Lower leg skin (tissue), 4 donors: ENCODE measurements around the gene SNRPB2. TPM values are rescaled to one million over a fixed set of nuclear protein-coding genes. Genes with fewer than 3 reads are reported as not detected.

Experiments
- DNase-seq, 2 donors: peaks; one replicate each; pipeline ENCODE4 v3.0.0-alpha.2; 2019; ENCODE audit warnings: low spot score in 2 of 2
- H3K4me3 ChIP-seq: fragments of 200-600 bp; sonication (generic); 2 replicates; pipeline ENCODE4 v1.5.1; 2017; ENCODE audit warnings: mild to moderate bottlenecking, low read depth; ENCODE audit not compliant: poor library complexity, severe bottlenecking
- POLR2A ChIP-seq, 2 donors: fragments of 450-650 bp; IDR thresholded peaks; one replicate each; pipeline ENCODE4 v1.6.1; 2016 to 2017; ENCODE audit warnings: antibody characterized with exemption in 2 of 2, mild to moderate bottlenecking in 1 of 2, moderate library complexity in 1 of 2
- WGBS, 2 donors: methylation state at CpG; one replicate each; pipeline ENCODE4 v1.1.5; 2018; 5-methylcytosine and 5-hydroxymethylcytosine counted together
- intact Hi-C: fragments of 100-400 bp; cut with DNase I; formaldehyde crosslinking; loops from one replicate; pipeline ENCODE4 v1.15.0; 2023; ENCODE audit warnings: low total_unique reads
- total RNA-seq, 4 donors: library from RNA; depleted of rRNA; stranded (reverse); fragments of >200 nt; gene quantifications; one replicate each; pipeline ENCODE4 v1.1.0, GENCODE V29; 2016
- TF ChIP-seq, protein P1 (sequence below), 3 donors: fragments of 450-650 bp; IDR thresholded peaks; one replicate each; pipeline ENCODE4 v1.5.1; 2016; ENCODE audit warnings: antibody characterized with exemption in 3 of 3, mild to moderate bottlenecking in 3 of 3, moderate library complexity in 2 of 3

The SNRPB2 gene
- total RNA-seq, 4 donors from 2014 or later = 15.8 to 32.2 (median 19.7) TPM

DNA sequence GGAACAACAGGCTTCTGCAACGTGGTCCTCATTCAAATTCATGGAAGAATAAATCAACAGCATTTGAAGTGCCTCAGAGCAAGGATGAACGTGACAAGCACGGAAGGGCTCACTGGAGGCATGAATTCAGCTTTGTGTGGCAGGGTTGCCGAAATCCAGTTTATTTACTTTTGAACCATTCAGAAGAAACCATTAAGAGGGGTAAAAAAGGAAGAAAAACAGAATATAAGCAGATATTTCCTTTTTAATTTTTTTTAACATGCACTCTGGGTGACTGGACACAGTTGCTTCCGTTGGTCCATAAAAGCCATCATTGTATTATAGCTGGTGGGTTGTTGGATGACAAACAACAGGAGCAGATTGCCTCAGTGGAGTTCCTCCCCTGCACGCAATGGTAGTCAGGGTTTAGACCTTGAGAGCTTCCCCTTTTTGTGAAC, 17.3 kb upstream of the SNRPB2 start:
- H3K4me3 ChIP-seq = no peak overlapping the region
- TF ChIP-seq POLR2A (IDR thresholded peaks at IDR 0.05) = no peak
- TF ChIP-seq, protein P1, sequence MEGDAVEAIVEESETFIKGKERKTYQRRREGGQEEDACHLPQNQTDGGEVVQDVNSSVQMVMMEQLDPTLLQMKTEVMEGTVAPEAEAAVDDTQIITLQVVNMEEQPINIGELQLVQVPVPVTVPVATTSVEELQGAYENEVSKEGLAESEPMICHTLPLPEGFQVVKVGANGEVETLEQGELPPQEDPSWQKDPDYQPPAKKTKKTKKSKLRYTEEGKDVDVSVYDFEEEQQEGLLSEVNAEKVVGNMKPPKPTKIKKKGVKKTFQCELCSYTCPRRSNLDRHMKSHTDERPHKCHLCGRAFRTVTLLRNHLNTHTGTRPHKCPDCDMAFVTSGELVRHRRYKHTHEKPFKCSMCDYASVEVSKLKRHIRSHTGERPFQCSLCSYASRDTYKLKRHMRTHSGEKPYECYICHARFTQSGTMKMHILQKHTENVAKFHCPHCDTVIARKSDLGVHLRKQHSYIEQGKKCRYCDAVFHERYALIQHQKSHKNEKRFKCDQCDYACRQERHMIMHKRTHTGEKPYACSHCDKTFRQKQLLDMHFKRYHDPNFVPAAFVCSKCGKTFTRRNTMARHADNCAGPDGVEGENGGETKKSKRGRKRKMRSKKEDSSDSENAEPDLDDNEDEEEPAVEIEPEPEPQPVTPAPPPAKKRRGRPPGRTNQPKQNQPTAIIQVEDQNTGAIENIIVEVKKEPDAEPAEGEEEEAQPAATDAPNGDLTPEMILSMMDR (IDR thresholded peaks at IDR 0.05) = no peak
- whole genome bisulfite sequencing, 2 donors = 50% methylated on average over 6 of the region's 6 CpGs
- DNase-seq = no peak
- intact Hi-C loops = loop anchor here (5.0 kb wide), 1 partner anchor 1400 kb away; no protein-coding TSS in a partner anchor

DNA sequence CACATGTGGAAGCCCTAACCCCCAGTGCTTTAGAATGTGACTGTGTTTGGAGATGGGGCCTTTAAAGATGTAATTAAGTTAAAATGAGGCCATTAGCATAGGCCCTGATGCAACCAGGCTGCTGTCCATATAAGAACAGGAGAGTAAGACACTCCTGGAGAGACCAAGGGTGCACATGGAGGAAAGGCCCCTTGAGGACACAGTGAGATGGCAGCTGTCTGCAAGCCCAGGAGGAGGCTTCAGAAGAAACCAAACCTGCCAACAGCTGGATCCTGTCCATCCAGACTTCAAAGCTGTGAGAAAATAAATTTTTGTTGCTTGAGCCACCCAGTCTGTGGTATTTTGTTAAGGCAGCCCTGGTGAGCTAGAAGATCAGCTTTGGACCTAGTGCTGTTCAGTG, 16.8 kb upstream of the SNRPB2 start:
- intact Hi-C loops = loop anchor here (5.0 kb wide), 1 partner anchor 1399 kb away; no protein-coding TSS in a partner anchor
- TF ChIP-seq, protein P1 (IDR thresholded peaks at IDR 0.05) = no peak
- no peak for TF ChIP-seq POLR2A (IDR thresholded peaks at IDR 0.05)
- DNase-seq = no peak

GRCh38 chr20:16714242-16714641, 15.6 kb upstream of the SNRPB2 start:
- no peak for DNase-seq
- no peak for TF ChIP-seq POLR2A (IDR thresholded peaks at IDR 0.05)
- TF ChIP-seq, protein P1 (IDR thresholded peaks at IDR 0.05) = no peak
- WGBS, 2 donors = 78 to 84% methylated on average over 5 of the region's 5 CpGs

More for the DNA sequence above, 16.8 kb upstream of the SNRPB2 start:
- no peak overlapping the region for H3K4me3 ChIP-seq

GRCh38 chr20:16714751-16715150, 15.1 kb upstream of the SNRPB2 start:
- no peak for TF ChIP-seq POLR2A (IDR thresholded peaks at IDR 0.05)
- TF ChIP-seq, protein P1 (IDR thresholded peaks at IDR 0.05) = no peak
- 71 to 78% methylated on average over 4 of the region's 4 CpGs for WGBS, 2 donors
- intact Hi-C loops = loop anchor here (5.0 kb wide), 1 partner anchor 1398 kb away; no protein-coding TSS in a partner anchor
- H3K4me3 ChIP-seq = no peak overlapping the region
- no peak for DNase-seq

More at GRCh38 chr20:16714242-16714641, 15.6 kb upstream of the SNRPB2 start:
- no peak overlapping the region for H3K4me3 ChIP-seq
- intact Hi-C loops = loop anchor here (5.0 kb wide), 1 partner anchor 1398 kb away; no protein-coding TSS in a partner anchor

DNA sequence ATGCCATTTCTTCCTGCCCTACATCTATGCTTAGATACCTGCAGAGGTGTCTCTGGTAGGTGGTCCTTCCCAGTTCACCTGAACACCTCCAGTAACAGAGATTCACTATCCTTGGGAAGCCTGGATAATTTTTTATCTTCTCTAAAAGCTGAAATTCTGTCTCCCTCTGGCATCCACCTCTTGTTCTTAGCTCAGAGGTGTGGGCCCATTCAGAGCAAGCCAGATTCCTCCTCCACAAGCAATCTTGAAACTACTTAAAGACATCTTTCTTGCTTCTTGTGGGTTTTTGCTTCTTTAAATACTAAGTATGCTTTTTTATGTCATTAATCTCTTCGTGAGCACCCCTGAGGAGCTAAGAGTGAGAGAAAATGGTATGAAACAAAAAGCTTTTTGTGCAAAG, 10.4 kb upstream of the SNRPB2 start:
- WGBS, 2 donors = 71 to 81% methylated on average over 1 of the region's 1 CpG
- TF ChIP-seq POLR2A (IDR thresholded peaks at IDR 0.05) = no peak
- TF ChIP-seq, protein P1 (IDR thresholded peaks at IDR 0.05) = no peak
- H3K4me3 ChIP-seq = no peak overlapping the region
- intact Hi-C loops = no loop called here
- no peak for DNase-seq

- 90 to 100% methylated on average over 1 of the region's 1 CpG for WGBS, 2 donors
Observed at GRCh38 chr20:16729080-16729479, 746 bp upstream of the SNRPB2 start.

More at GRCh38 chr20:16729080-16729479, 746 bp upstream of the SNRPB2 start:
- TF ChIP-seq POLR2A (IDR thresholded peaks at IDR 0.05) = no peak
- TF ChIP-seq, protein P1 (IDR thresholded peaks at IDR 0.05) = no peak
- no peak for DNase-seq
- intact Hi-C loops = no loop called here
- no peak overlapping the region for H3K4me3 ChIP-seq
